Loucy (cell line): ENCODE data around the gene DAZ1.
"Not testable (repeated sequence)": the region's sequence is repeated elsewhere in the genome, so short reads cannot be mapped to it uniquely, and the experiment has no call there.

Experiments used
- CTCF ChIP-seq: fragments of 200-600 bp; sonication (generic); conservative IDR thresholded peaks from 2 replicates; pipeline ENCODE4 v1.5.1; 2014; ENCODE audit warnings: mild to moderate bottlenecking, antibody characterized with exemption, low read length
- EZH2phosphoT487 ChIP-seq: fragments of 200-600 bp; IDR thresholded peaks from 2 replicates; pipeline ENCODE4 v1.6.1; 2018; ENCODE audit warnings: antibody characterized with exemption, mild to moderate bottlenecking, moderate library complexity, borderline replicate concordance

GRCh38 chrY:23207455-23207854 lies 8.6 kb upstream of the DAZ1 start:
- not testable (repeated sequence) for TF ChIP-seq CTCF, EZH2phosphoT487
